PC-9 (cell line): ENCODE results near the gene GOLGB1. TPM values are rescaled to one million over a fixed set of nuclear protein-coding genes. Genes with fewer than 3 reads are reported as not detected.

Experiments used
- BruUV-seq: library from RNA; stranded (reverse); fragments of 400-500 nt; replicated peaks from 2 replicates; lab custom pipeline; 2021; lab: Mats Ljungman, UMichigan
- CTCF ChIA-PET: fragments of 300-600 bp; sonication (Branson Sonifier 250); formaldehyde crosslinking; loops from one replicate; lab custom pipeline; 2022; ENCODE audit warnings: antibody characterized with exemption; lab: Charles Lee
- POLR2A ChIA-PET: fragments of 300-600 bp; sonication (Branson Sonifier 250); formaldehyde crosslinking; loops from one replicate; lab custom pipeline; 2022; ENCODE audit warnings: antibody characterized with exemption; ENCODE audit not compliant: unreplicated experiment; lab: Charles Lee
- DNase-seq, 2 experiments: peaks; one replicate each; pipeline versions ENCODE4 v3.0.0 to v3.0.0-alpha.2; 2015 to 2022; ENCODE audit warnings: mixed read lengths in 1 of 2
- H2AFZ ChIP-seq: fragments of 200-600 bp; sonication (generic); 2 replicates; pipeline ENCODE4 v1.8.1; 2017; ENCODE audit warnings: antibody characterized with exemption
- H3F3A ChIP-seq: fragments of 200-600 bp; sonication (generic); 2 replicates; pipeline ENCODE4 v1.8.1; 2017; ENCODE audit warnings: antibody characterized with exemption, mild to moderate bottlenecking, low read depth; ENCODE audit not compliant: insufficient read depth
- H3K27ac ChIP-seq: fragments of 200-600 bp; sonication (generic); 2 replicates; pipeline ENCODE4 v1.6.1; 2016; ENCODE audit warnings: mixed run types
- H3K27me3 ChIP-seq: fragments of 200-600 bp; sonication (generic); 2 replicates; pipeline ENCODE4 v1.6.1; 2016; ENCODE audit warnings: low read depth, mixed run types; ENCODE audit not compliant: insufficient read depth
- H3K36me3 ChIP-seq: fragments of 200-600 bp; sonication (generic); 2 replicates; pipeline ENCODE4 v1.6.1; 2016; ENCODE audit warnings: low read depth, mixed run types
- H3K4me1 ChIP-seq: fragments of 200-600 bp; sonication (generic); replicated peaks from 2 replicates; pipeline ENCODE4 v1.6.1; 2016; ENCODE audit warnings: mixed run types; ENCODE audit not compliant: insufficient read depth
- H3K4me2 ChIP-seq: fragments of 200-600 bp; sonication (generic); 2 replicates; pipeline ENCODE4 v1.6.1; 2017; ENCODE audit warnings: mixed run types
- H3K4me3 ChIP-seq: fragments of 200-600 bp; sonication (generic); 2 replicates; pipeline ENCODE4 v1.6.1; 2016; ENCODE audit warnings: mixed run types
- H3K79me2 ChIP-seq: fragments of 200-600 bp; sonication (generic); 2 replicates; pipeline ENCODE4 v1.6.1; 2017; ENCODE audit warnings: low read depth, mixed run types
- H3K9me2 ChIP-seq: fragments of 200-600 bp; sonication (generic); 2 replicates; pipeline ENCODE4 v1.8.1; 2017; ENCODE audit warnings: mild to moderate bottlenecking; ENCODE audit not compliant: insufficient read depth
- H3K9me3 ChIP-seq: fragments of 200-600 bp; sonication (generic); 2 replicates; pipeline ENCODE4 v1.8.1; 2016; ENCODE audit warnings: low read depth; ENCODE audit not compliant: insufficient read depth
- H4K20me1 ChIP-seq: fragments of 200-600 bp; sonication (generic); 2 replicates; pipeline ENCODE4 v1.8.1; 2017; ENCODE audit not compliant: insufficient read depth
- CTCF ChIP-seq: fragments of 200-600 bp; sonication (generic); conservative IDR thresholded peaks from 2 replicates; pipeline ENCODE4 v1.6.1; 2017; ENCODE audit warnings: mixed run types, antibody characterized with exemption, mild to moderate bottlenecking, moderate library complexity
- EZH2 ChIP-seq: fragments of 200-600 bp; sonication (generic); IDR thresholded peaks from 2 replicates; pipeline ENCODE4 v1.8.0; 2017; ENCODE audit warnings: antibody characterized with exemption, low read depth
- intact Hi-C: fragments of 100-400 bp; cut with micrococcal nuclease; formaldehyde crosslinking; loops from one replicate; pipeline ENCODE4 v1.10.0; 2022; ENCODE audit not compliant: unreplicated experiment
- total RNA-seq: library from RNA; stranded (reverse); gene quantifications from 2 replicates; pipeline ENCODE4 v1.2.3, GENCODE V29; 2021

GOLGB1 gene
- total RNA-seq, 1 experiment from 2014 or later: 73.1 TPM

GRCh38 chr3:121662742-121663141 is 86.8 kb downstream of the GOLGB1 start:
- no peak overlapping the region for H3K4me3 ChIP-seq
- no TSS peak for BruUV-seq
- H3K4me2 ChIP-seq: no peak overlapping the region
- 0 out of 2 replicates have a peak, but pooled peaks cover 2% of the 10 kb centered on the region for H4K20me1 ChIP-seq
- intact Hi-C loops: loop anchor here (5.0 kb wide), 1 partner anchor 695 kb away; no protein-coding TSS in a partner anchor
- ChIA-PET POLR2A (no interaction called here), CTCF (no interaction called here)
- no peaks in the 10 kb centered on the region for H3K79me2 ChIP-seq
- H3K36me3 ChIP-seq: peaks cover 13% of the 10 kb centered on the region; the same call in 1 of the 2 replicates
- no peaks in the 10 kb centered on the region for H3K9me3 ChIP-seq
- no peaks in the 10 kb centered on the region for H3K4me1 ChIP-seq
- DNase-seq: no peak
- no peak for TF ChIP-seq EZH2
- TF ChIP-seq CTCF: no peak
- H3K27me3 ChIP-seq: no peaks in the 10 kb centered on the region
- no peak overlapping the region for H3K27ac ChIP-seq
- H3F3A ChIP-seq: no peaks in the 10 kb centered on the region
- H2AFZ ChIP-seq: no peak overlapping the region
- no peaks in the 10 kb centered on the region for H3K9me2 ChIP-seq

- Histone ChIP-seq H4K20me1 (no peaks in the 10 kb centered on the region), H3K4me1 (no peaks in the 10 kb centered on the region), H2AFZ (no peak overlapping the region), H3K36me3 (0 out of 2 replicates have a peak, but pooled peaks cover 3% of the 10 kb centered on the region), H3F3A (no peaks in the 10 kb centered on the region), H3K27me3 (no peaks in the 10 kb centered on the region), H3K79me2 (no peaks in the 10 kb centered on the region), H3K9me3 (no peaks in the 10 kb centered on the region), H3K9me2 (no peaks in the 10 kb centered on the region), H3K27ac (no peak overlapping the region), H3K4me2 (no peak overlapping the region), H3K4me3 (no peak overlapping the region)
- no TSS peak for BruUV-seq
- POLR2A ChIA-PET: no interaction called here
- no peak for TF ChIP-seq CTCF
- no peak for TF ChIP-seq EZH2
- intact Hi-C loops: loop anchor here (5.0 kb wide), 1 partner anchor 696 kb away; no protein-coding TSS in a partner anchor
- no peak for DNase-seq
- CTCF ChIA-PET: no interaction called here
Measured at GRCh38 chr3:121661376-121661775, 88.2 kb downstream of the GOLGB1 start.

GRCh38 chr3:121660356-121661171 is 89.0 kb downstream of the GOLGB1 start, which contains the start of gene HCLS1:
Gene HCLS1, minus strand, starts transcription at chr3:121660903. Its CDS starts 2,556 bp downstream, at chr3:121658347.
- BruUV-seq: no TSS peak
- DNase-seq: no peak
- H3K4me2 ChIP-seq: no peak within 1 kb of the TSS
- no peaks in the 10 kb centered on the region for H3K79me2 ChIP-seq
- H3K27ac ChIP-seq: no peak within 1 kb of the TSS
- H3K9me3 ChIP-seq: no peaks in the 10 kb centered on the region
- H3K36me3 ChIP-seq: 0 out of 2 replicates have a peak, but pooled peaks cover 2% of the 10 kb centered on the region
- H3K4me1 ChIP-seq: no peaks in the 10 kb centered on the region
- ChIA-PET CTCF (no interaction called here), POLR2A (no interaction called here)
- no peak within 1 kb of the TSS for H2AFZ ChIP-seq
- H3K9me2 ChIP-seq: no peaks in the 10 kb centered on the region
- H3K4me3 ChIP-seq: no peak within 1 kb of the TSS
- H4K20me1 ChIP-seq: no peaks in the 10 kb centered on the region
- TF ChIP-seq CTCF (no peak), EZH2 (no peak)
- no peaks in the 10 kb centered on the region for H3F3A ChIP-seq
- no peaks in the 10 kb centered on the region for H3K27me3 ChIP-seq
- intact Hi-C loops: loop anchor here (5.0 kb wide), 1 partner anchor 697 kb away; no protein-coding TSS in a partner anchor
